ENCODE results near the gene POTEJ. TPM values are rescaled to one million over a fixed set of nuclear protein-coding genes. Genes with fewer than 3 reads are reported as not detected.
"Not testable (repeated sequence)": the region's sequence is repeated elsewhere in the genome, so short reads cannot be mapped to it uniquely, and the experiment has no call there.

POTEJ gene
- total RNA-seq, 1 experiment from 2014 or later, result not detected

DNA sequence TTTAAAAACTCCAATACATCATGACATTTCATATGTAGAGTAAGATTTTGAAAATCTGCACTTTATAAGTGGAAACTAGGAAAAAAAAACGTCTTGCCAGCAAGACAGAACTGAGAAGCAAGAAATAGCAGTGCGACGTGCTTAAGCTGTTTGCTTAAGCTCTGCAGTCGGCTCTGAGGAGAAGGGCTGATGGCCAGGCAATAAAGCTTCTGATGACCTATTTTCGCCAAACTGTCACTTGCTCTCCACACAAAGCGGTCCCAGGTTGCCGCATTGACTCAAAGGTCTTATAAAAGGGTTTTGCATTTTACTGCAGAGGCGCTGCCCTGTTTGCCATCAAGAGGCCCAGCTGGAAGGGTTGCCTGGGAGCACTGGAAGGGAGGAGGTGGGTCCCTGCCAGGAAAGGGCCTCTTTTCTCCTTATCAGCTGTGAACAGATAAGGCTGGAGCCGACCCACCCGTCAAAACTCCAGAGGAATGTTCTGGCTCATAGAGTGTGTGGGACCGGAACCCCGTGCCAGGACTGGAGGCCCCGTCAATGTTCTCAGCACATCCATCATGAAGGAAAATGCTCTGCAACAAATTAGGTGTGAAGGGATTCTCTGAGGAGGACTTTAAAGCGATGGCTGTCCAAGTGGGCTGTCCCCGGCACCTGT lies 9.5 kb upstream of the POTEJ start:
- H3F3A ChIP-seq (ENCODE audit: insufficient read depth, low read depth); H3K4me3 ChIP-seq; DNase-seq; H4K20me1 ChIP-seq (ENCODE audit: insufficient read depth); H3K4me2 ChIP-seq; CTCF ChIA-PET; H2AFZ ChIP-seq; H3K4me1 ChIP-seq (replicated peaks; ENCODE audit: insufficient read depth); POLR2A ChIA-PET (ENCODE audit: unreplicated experiment); H3K9me3 ChIP-seq (ENCODE audit: insufficient read depth, low read depth); H3K27me3 ChIP-seq (ENCODE audit: insufficient read depth, low read depth); intact Hi-C loops (cut with micrococcal nuclease; ENCODE audit: unreplicated experiment); H3K27ac ChIP-seq; H3K36me3 ChIP-seq (ENCODE audit: low read depth); H3K79me2 ChIP-seq (ENCODE audit: low read depth); H3K9me2 ChIP-seq (ENCODE audit: insufficient read depth); BruUV-seq (replicated peaks): not testable (repeated sequence)

DNA sequence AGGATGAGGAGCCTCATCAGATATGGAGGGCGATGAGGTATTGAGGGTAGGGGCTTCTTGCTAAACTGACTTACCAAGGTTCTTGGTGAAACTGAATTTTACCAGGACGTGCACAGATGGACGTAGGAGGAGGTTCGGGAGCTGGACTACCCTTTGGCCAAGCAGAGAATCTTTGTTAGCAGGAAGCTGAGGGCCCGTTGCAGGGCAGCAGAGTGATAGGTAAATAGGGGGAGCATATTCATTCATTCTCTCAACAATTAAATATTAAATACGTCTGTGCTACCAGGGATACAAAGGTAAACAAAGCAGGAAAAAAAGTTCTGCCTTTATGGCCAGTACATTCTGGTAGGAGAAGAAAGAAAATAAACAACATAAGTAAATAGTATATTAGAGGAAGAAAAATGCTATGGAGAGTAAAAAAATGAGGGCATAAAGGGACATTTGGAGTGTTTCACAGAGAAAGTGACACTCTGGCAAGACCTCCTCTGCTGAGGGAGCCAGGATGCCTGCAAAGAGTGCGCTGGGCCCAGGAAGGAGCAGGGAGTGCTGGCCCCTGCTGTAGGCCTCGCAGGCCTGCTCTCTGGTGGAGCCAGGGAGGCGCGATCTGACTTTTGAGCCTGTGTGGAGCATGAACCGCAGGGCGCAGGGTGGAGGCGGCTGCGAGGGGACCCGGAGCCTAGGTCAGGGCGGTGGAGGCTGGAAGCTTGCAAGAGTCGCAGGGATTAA lies 2.8 kb upstream of the POTEJ start:
- H3F3A ChIP-seq (ENCODE audit: insufficient read depth, low read depth); intact Hi-C loops (cut with micrococcal nuclease; ENCODE audit: unreplicated experiment); H3K79me2 ChIP-seq (ENCODE audit: low read depth); H4K20me1 ChIP-seq (ENCODE audit: insufficient read depth); H3K27ac ChIP-seq; CTCF ChIA-PET; H3K4me2 ChIP-seq; POLR2A ChIA-PET (ENCODE audit: unreplicated experiment); H2AFZ ChIP-seq; H3K36me3 ChIP-seq (ENCODE audit: low read depth); H3K4me1 ChIP-seq (replicated peaks; ENCODE audit: insufficient read depth); H3K27me3 ChIP-seq (ENCODE audit: insufficient read depth, low read depth); BruUV-seq (replicated peaks); DNase-seq; H3K9me3 ChIP-seq (ENCODE audit: insufficient read depth, low read depth); H3K4me3 ChIP-seq; H3K9me2 ChIP-seq (ENCODE audit: insufficient read depth): not testable (repeated sequence)

DNA sequence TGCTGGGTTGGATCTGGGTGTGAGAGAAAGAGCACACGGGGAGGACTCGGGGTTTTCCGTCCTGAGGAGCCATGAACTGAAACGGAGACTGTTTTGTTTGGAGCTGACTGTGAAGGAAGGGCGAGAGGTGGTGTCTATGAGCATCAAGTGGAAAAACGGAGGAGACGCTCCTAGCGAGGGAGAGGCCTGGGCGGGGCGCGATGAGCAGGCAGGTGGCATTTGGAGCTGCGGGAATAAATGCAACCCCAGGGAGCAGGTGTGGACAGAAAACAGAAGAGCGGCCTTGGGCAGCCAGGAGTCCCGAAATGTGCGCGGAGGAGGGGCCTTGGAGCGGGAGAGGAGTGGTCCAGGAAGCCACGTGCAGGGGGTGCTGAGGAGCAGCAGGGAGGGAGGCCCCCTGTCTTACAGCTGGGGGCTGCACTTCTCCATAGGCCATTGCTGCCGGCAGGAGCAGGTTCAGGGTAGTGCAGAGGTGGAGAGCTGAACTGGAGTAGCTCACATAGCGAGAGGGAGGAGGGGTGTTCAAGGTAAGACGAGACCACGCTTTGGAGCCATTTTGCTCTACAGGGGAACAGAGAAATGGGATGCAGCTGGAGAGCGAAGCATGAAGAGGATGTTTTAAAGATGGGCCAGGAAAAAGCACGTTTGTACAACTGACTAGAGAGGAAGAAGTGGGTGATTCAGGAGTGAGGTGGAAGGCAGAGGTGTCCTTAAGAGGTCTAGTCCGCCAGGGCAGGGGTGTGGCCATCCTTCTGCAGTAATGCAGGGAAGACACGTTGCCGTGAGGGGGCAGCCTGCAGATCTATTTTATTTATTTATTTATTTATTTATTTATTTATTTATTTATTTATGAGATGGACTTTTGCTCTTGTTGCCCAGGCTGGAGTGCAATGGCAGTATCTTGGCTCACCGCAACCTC lies 2.0 kb upstream of the POTEJ start:
- H3K9me2 ChIP-seq (ENCODE audit: insufficient read depth); BruUV-seq (replicated peaks); H3K9me3 ChIP-seq (ENCODE audit: insufficient read depth, low read depth); H3K27ac ChIP-seq; H3K27me3 ChIP-seq (ENCODE audit: insufficient read depth, low read depth); H3F3A ChIP-seq (ENCODE audit: insufficient read depth, low read depth); POLR2A ChIA-PET (ENCODE audit: unreplicated experiment); intact Hi-C loops (cut with micrococcal nuclease; ENCODE audit: unreplicated experiment); H4K20me1 ChIP-seq (ENCODE audit: insufficient read depth); CTCF ChIA-PET; H3K4me3 ChIP-seq; H2AFZ ChIP-seq; H3K4me2 ChIP-seq; DNase-seq; H3K36me3 ChIP-seq (ENCODE audit: low read depth); H3K79me2 ChIP-seq (ENCODE audit: low read depth); H3K4me1 ChIP-seq (replicated peaks; ENCODE audit: insufficient read depth): not testable (repeated sequence)

DNA sequence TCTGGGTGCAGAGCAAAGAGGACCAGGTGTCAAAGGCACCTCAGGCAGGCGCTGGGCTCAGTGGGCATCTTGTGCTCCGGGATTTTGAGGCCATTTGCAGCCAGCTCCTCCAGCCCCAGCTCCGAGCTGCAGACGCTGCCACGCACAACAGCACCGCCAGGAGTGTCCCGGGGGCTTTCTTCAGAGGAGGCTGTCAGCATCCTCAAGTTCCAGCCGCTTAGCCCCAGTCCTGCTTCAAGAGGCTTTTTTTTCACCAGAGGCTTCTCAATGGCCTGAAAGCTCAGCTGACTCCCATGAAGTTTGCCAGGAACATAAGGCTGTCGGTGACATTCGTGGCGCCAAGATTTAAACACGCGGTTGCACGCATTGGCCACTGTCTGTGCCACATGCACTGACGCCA lies 754 bp upstream of the POTEJ start:
- CTCF ChIA-PET; H3K4me3 ChIP-seq; H4K20me1 ChIP-seq (ENCODE audit: insufficient read depth); H3K4me2 ChIP-seq; H3K79me2 ChIP-seq (ENCODE audit: low read depth); H3K27me3 ChIP-seq (ENCODE audit: insufficient read depth, low read depth); intact Hi-C loops (cut with micrococcal nuclease; ENCODE audit: unreplicated experiment); BruUV-seq (replicated peaks); H3K27ac ChIP-seq; H2AFZ ChIP-seq; H3K9me3 ChIP-seq (ENCODE audit: insufficient read depth, low read depth); H3K9me2 ChIP-seq (ENCODE audit: insufficient read depth); H3K4me1 ChIP-seq (replicated peaks; ENCODE audit: insufficient read depth); H3F3A ChIP-seq (ENCODE audit: insufficient read depth, low read depth); POLR2A ChIA-PET (ENCODE audit: unreplicated experiment); H3K36me3 ChIP-seq (ENCODE audit: low read depth); DNase-seq: not testable (repeated sequence)

DNA sequence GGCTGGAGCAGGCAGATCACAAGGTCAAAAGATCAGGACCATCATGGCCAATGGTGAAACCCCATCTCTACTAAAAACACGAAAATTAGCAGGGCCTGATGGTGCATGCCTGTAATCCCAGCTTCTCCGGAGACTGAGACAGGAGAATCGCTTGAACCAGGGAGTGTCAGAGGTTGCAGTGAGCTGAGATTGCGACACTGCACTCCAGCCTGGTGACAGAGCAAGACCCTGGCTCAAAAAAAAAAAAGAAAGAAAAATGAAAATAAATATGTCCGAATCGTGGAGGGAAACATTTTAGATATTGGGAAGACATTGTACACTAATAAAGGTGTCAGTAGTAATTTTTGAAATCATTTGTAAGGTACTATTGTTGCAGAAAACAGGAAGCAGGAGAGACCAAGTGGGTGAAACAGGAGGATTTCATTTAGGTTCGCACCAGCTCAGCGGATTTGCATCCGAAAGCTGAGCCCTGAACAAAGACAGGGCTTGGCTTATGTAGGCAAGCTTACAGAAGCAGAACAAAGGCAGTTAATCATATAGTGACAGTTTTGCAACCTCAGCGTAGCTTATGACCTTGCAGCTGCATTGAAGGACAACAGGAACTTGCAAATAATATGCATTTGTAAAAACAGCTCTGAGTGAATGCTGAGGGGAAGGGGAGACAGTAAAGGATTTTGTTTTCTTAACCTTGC lies 17.7 kb downstream of the POTEJ start:
- H3K27ac ChIP-seq; CTCF ChIA-PET; H3K9me3 ChIP-seq (ENCODE audit: insufficient read depth, low read depth); BruUV-seq (replicated peaks); H3K4me3 ChIP-seq; H3F3A ChIP-seq (ENCODE audit: insufficient read depth, low read depth); H3K4me2 ChIP-seq; H2AFZ ChIP-seq; H3K9me2 ChIP-seq (ENCODE audit: insufficient read depth); POLR2A ChIA-PET (ENCODE audit: unreplicated experiment); H3K36me3 ChIP-seq (ENCODE audit: low read depth); H3K79me2 ChIP-seq (ENCODE audit: low read depth); H3K4me1 ChIP-seq (replicated peaks; ENCODE audit: insufficient read depth); H3K27me3 ChIP-seq (ENCODE audit: insufficient read depth, low read depth); DNase-seq; H4K20me1 ChIP-seq (ENCODE audit: insufficient read depth); intact Hi-C loops (cut with micrococcal nuclease; ENCODE audit: unreplicated experiment): not testable (repeated sequence)

DNA sequence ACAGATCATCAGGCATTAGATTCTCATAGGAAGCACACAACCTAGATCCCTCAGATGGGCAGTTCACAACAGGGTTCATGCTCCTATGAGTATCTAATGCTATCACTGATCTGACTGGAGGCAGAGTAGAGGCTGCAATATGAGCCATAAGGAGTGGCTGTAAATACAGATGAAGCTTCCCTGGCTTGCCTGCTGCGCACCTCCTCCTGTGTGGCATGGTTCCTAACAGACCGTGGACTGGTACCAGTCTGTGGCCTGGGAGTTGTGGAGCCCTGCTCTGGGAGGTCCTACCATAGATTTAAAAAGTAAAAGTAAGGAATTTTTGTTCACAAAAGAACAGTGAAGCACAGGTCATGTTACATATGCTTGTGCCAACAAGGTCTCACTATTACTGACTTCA lies 27.7 kb downstream of the POTEJ start:
- H3K27me3 ChIP-seq (ENCODE audit: insufficient read depth, low read depth); BruUV-seq (replicated peaks); H3K9me2 ChIP-seq (ENCODE audit: insufficient read depth): not testable (repeated sequence)

DNA sequence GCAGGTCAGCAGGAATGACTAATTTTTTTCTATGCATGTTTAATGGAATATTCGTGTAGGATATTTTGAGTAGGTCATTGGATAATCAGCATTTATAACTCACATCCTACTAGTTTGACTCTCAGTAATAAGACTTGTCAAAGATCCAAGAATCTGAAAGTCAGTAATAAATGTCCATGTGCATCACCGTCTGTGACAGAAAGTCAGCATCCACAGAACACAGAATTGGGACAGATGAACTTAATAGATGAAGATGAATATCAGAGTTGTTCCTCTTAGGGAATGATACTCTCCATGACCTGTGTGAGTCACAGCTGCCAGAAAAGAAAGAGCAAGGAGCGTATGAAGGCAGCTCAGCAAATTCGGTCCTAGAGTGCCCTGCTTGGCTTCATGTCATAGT lies 30.4 kb downstream of the POTEJ start:
- H3K4me3 ChIP-seq; POLR2A ChIA-PET (ENCODE audit: unreplicated experiment); H4K20me1 ChIP-seq (ENCODE audit: insufficient read depth); H3K79me2 ChIP-seq (ENCODE audit: low read depth); H3K27me3 ChIP-seq (ENCODE audit: insufficient read depth, low read depth); H3F3A ChIP-seq (ENCODE audit: insufficient read depth, low read depth); intact Hi-C loops (cut with micrococcal nuclease; ENCODE audit: unreplicated experiment); DNase-seq; CTCF ChIA-PET; H3K27ac ChIP-seq; H3K4me1 ChIP-seq (replicated peaks; ENCODE audit: insufficient read depth); H2AFZ ChIP-seq; BruUV-seq (replicated peaks); H3K9me3 ChIP-seq (ENCODE audit: insufficient read depth, low read depth); H3K4me2 ChIP-seq; H3K36me3 ChIP-seq (ENCODE audit: low read depth); H3K9me2 ChIP-seq (ENCODE audit: insufficient read depth): not testable (repeated sequence)

More for the DNA sequence above, 27.7 kb downstream of the POTEJ start:
- H2AFZ ChIP-seq; H3K27ac ChIP-seq; H3K36me3 ChIP-seq (ENCODE audit: low read depth); H3K4me1 ChIP-seq (replicated peaks; ENCODE audit: insufficient read depth); intact Hi-C loops (cut with micrococcal nuclease; ENCODE audit: unreplicated experiment); H3F3A ChIP-seq (ENCODE audit: insufficient read depth, low read depth); H3K79me2 ChIP-seq (ENCODE audit: low read depth); H3K4me2 ChIP-seq; H3K9me3 ChIP-seq (ENCODE audit: insufficient read depth, low read depth); POLR2A ChIA-PET (ENCODE audit: unreplicated experiment); CTCF ChIA-PET; H4K20me1 ChIP-seq (ENCODE audit: insufficient read depth); H3K4me3 ChIP-seq; DNase-seq: not testable (repeated sequence)
